GM12875 (cell line): ENCODE results near the gene ZNF605.
"Not testable (repeated sequence)": the region's sequence is repeated elsewhere in the genome, so short reads cannot be mapped to it uniquely, and the experiment has no call there.

Experiments used
- H3K4me3 ChIP-seq: one replicate; pipeline ENCODE4 v1.5.1; 2011; ENCODE audit warnings: low read depth, low read length, control low read depth
- TF ChIP-seq, protein P1 (sequence below): IDR thresholded peaks from 2 replicates; pipeline ENCODE4 v1.5.1; 2011; ENCODE audit warnings: low read depth, mild to moderate bottlenecking, control low read depth, inconsistent platforms, low read length, moderate library complexity, borderline replicate concordance; ENCODE audit not compliant: insufficient read depth

ZNF605 gene

DNA sequence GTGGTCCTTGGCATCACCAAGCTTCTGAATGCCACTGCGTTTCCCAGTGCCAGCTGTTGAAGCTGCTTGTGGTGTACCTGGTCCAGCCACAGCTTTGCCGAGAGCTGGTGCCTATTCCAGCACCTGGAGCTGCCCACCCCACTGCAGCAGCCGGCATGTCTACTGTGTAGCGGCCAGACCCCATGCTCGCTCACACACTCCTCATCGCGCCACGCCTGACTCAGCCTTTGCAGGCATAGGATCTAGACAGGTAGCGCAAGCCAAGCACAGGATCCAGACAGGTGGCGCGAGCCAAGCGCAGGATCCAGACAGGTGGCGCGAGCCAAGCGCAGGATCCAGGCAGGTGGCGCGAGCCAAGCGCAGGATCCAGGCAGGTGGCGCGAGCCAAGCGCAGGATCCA, 11.6 kb upstream of the ZNF605 start:
- TF ChIP-seq, protein P1, sequence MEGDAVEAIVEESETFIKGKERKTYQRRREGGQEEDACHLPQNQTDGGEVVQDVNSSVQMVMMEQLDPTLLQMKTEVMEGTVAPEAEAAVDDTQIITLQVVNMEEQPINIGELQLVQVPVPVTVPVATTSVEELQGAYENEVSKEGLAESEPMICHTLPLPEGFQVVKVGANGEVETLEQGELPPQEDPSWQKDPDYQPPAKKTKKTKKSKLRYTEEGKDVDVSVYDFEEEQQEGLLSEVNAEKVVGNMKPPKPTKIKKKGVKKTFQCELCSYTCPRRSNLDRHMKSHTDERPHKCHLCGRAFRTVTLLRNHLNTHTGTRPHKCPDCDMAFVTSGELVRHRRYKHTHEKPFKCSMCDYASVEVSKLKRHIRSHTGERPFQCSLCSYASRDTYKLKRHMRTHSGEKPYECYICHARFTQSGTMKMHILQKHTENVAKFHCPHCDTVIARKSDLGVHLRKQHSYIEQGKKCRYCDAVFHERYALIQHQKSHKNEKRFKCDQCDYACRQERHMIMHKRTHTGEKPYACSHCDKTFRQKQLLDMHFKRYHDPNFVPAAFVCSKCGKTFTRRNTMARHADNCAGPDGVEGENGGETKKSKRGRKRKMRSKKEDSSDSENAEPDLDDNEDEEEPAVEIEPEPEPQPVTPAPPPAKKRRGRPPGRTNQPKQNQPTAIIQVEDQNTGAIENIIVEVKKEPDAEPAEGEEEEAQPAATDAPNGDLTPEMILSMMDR: no peak
- no peak overlapping the region for H3K4me3 ChIP-seq

DNA sequence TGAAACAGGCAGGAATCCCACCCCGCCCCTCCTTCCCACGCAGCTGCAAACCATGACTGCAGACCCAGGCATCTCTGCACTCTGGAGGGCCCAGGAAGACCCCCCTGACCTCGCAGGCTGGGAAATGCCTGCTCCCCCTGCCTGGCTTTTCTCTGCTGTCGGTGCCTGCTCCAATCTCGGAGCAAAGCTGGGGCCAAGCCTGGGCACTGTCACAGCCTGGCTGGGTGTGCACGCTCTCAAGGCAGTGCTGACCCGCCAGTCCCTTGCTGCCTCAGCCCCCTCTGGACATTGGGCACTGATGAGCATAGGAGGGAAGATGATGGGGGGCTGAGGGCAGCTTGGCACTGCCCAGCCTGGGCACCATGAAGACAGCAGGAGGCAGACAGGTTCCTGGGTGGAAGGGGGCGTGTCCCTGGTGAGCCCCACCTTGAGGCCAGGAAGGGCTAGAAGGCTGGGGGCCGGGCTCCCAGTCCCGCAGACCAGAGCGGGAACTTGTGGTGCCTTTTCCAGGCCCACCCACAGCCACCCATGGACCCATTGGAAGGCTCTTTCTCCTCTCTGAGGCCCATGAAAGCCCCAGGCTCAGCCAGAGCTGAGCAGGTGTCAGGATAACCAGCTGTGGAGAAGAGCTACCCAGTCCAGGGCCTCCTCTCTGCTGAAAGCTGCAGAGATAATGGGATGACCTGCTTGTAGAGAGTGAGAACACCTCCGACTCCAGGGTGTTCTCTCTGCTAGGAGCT, 10.7 kb upstream of the ZNF605 start:
- TF ChIP-seq, protein P1: no peak
- H3K4me3 ChIP-seq: no peak overlapping the region

DNA sequence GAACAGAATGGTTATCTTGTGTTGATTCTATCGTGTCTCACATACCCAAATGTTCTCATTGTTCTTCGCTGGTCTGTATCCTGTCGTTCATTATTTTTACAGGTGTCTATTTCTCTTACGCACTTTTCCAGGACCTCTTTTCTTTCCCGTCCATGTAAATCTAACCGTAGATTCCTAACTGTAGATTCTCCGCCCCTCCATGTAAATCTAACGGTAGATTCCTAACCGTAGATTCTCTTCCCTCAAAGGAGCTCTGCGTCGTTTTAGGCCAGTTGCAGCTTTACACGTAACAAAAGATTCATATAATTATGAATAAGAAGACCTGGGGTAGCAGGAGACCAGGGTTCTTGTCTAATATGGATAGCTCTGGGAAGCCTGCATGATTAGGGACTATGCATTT, 9.7 kb upstream of the ZNF605 start:
- no peak overlapping the region for H3K4me3 ChIP-seq

DNA sequence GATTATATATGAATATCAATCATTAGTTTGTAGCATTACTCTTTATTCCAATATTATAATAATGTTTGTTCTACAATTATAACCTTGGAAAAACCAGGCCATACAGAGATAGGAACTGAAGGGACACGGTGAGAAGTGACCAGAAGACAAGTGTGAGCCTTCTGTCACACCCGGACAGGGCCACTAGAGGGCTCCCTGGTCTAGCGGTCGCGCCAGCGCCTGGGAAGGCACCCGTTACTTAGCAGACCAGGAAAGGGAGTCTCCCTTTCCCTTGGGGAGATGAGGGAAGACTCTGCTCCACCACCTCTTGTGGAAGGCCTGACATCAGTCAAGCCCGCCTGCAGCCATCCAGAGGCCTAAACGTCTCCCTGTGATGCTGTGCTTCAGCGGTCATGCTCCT, 7.8 kb upstream of the ZNF605 start:
- not testable (repeated sequence) for H3K4me3 ChIP-seq

More for the DNA sequence above, 9.7 kb upstream of the ZNF605 start:
- TF ChIP-seq, protein P1: no peak

DNA sequence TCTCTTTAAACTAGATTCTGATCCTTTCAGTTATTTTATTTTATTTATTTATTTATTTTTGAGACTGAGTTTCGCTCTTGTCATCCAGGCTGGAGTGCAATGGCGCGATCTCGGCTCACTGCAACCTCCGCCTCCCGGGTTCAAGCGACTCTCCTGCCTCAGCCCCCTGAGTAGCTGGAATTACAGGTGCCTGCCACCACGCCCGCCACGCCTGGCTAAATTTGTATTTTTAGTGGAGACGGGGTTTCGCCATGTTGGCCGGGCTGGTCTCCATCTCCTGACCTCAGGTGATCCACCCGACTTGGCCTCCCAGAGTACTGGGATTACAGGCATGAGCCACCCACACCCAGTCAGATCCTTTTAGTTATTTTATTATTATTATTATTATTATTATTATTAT, 5.7 kb upstream of the ZNF605 start:
- not testable (repeated sequence) for H3K4me3 ChIP-seq

DNA sequence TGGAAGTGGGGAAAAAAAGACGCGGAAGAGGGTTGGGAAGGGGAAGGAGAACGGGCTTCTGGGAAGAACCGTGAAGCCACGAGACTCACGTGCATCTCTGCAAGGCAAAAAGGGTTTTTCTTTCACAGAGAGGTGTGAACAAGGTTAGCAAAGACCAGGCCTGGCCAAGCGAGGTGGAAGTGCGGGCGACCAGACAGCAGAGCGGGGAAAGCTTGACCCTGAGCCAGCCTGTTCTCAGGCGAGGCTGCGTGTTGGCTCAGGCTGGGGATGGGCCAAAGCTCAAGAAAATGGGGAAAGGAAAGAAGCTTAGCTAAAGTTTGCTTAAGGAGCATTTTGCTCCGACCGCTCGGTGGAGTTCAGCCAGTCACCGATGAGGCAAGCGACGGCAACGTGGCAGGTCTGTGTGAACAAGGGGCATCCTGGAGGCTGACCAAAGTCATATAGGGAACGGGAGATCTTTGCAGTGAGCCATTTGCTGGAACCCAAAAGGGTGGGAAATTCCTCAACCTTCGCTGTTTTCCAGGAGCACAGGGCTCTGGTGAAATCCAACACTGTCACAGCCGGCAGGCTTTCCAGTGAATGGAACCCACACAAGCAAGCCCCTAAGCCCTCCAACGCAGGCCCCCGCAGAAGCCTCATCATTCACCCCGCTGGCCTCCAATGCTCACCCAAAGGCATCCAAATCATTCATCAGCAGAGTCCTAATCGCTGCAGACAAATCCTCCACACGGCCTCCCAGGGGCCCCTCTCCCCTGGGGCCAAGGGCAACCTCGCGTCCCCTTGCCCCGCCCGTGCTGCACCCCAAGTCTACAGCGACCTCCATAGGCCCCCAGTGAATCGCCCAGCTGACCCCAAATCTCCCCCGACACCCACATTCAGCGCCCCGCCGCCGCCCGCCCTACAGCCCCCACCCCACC, 754 bp downstream of the ZNF605 start:
- TF ChIP-seq, protein P1: peak; percentile 34; the same call in 1 of the 2 replicates
- peak overlapping the region; percentile 65 for H3K4me3 ChIP-seq

DNA sequence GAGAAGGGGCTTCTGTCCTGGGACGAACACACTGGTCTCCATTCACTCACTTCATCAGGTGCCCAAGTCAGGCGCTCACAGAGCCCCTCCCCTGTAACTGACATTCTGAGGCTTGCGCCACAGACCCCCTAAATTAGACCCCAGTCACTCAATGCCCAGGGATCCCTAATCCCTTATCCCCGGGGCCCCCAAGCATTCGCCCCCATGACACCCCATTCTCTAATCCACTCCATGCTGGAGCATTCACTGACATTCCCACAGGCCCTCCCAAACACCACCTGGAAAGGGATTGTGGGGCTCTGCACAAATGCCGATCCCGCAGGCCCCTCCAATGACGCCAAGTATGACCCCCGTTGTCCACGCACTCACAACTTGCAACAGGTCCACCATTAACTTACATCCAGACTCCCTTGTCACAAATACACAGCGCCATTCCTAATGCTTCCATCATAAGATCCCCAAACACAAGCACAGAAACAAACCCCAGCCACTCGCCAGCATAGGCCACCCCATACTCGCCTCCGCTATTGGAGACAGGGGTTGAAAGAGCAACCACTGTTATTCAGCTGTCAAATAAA, 1.5 kb downstream of the ZNF605 start:
- H3K4me3 ChIP-seq: no peak overlapping the region
- TF ChIP-seq, protein P1: no peak

DNA sequence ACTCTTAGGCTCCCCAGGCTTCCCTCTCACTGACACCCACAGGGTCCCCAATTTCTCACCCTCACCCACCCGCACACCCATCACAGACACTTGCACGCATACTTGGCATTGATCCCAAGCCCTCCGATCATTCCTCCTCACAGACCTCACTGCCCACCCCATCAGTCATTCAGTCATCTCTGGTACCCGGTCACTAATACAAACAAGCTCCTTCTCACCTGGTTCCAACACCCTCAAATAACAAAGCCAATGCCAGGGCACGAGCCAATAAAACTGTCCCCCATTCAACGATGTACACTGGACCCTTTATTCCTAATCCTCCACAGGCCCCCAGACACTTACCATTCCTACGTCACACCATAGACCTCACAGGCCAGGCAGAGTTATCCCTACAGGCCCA, 2.3 kb downstream of the ZNF605 start:
- H3K4me3 ChIP-seq: no peak overlapping the region
- TF ChIP-seq, protein P1: no peak
